ENCODE data around the gene VSNL1.
"Not testable (repeated sequence)": the region's sequence is repeated elsewhere in the genome, so short reads cannot be mapped to it uniquely, and the experiment has no call there.

Gene VSNL1

GRCh38 chr2:17555150-17555549, 14.7 kb downstream of the VSNL1 start:
- H3K4me1 ChIP-seq, result no peaks in the 10 kb centered on the region
- no peak overlapping the region for H3K4me2 ChIP-seq (ENCODE audit: low read length)
- H3K79me2 ChIP-seq, result no peaks in the 10 kb centered on the region
- no peaks in the 10 kb centered on the region for H3K9me3 ChIP-seq (ENCODE audit: control insufficient read depth, low read length)
- H3K27me3 ChIP-seq (ENCODE audit: control insufficient read depth, insufficient read depth, low read length), result no peaks in the 10 kb centered on the region
- no peak for TF ChIP-seq CTCF (IDR thresholded peaks at IDR 0.05)
- no peak overlapping the region for H3K27ac ChIP-seq
- H3K9ac ChIP-seq, result no peak overlapping the region
- H3K4me3 ChIP-seq (ENCODE audit: low read depth, low read length), result no peak overlapping the region
- H2AFZ ChIP-seq, result no peak overlapping the region
- no peaks in the 10 kb centered on the region for H3K36me3 ChIP-seq (ENCODE audit: control insufficient read depth, insufficient read depth, low read length)

GRCh38 chr2:17557596-17557995, 17.1 kb downstream of the VSNL1 start:
- Histone ChIP-seq H3K4me3 (ENCODE audit: low read depth, low read length) (no peak overlapping the region), H3K4me1 (no peaks in the 10 kb centered on the region), H3K27ac (no peak overlapping the region), H3K4me2 (ENCODE audit: low read length) (no peak overlapping the region), H2AFZ (no peak overlapping the region), H3K9me3 (ENCODE audit: control insufficient read depth, low read length) (no peaks in the 10 kb centered on the region), H3K36me3 (ENCODE audit: control insufficient read depth, insufficient read depth, low read length) (no peaks in the 10 kb centered on the region), H3K79me2 (no peaks in the 10 kb centered on the region), H3K9ac (no peak overlapping the region), H3K27me3 (ENCODE audit: control insufficient read depth, insufficient read depth, low read length) (no peaks in the 10 kb centered on the region)
- no peak for TF ChIP-seq CTCF (IDR thresholded peaks at IDR 0.05)

- H3K4me2 ChIP-seq (ENCODE audit: low read length), result no peak overlapping the region
- H3K4me1 ChIP-seq, result no peaks in the 10 kb centered on the region
- no peaks in the 10 kb centered on the region for H3K36me3 ChIP-seq (ENCODE audit: control insufficient read depth, insufficient read depth, low read length)
- no peak overlapping the region for H2AFZ ChIP-seq
- H3K79me2 ChIP-seq, result no peaks in the 10 kb centered on the region
- no peak overlapping the region for H3K27ac ChIP-seq
- no peak for TF ChIP-seq CTCF (IDR thresholded peaks at IDR 0.05)
- H3K27me3 ChIP-seq (ENCODE audit: control insufficient read depth, insufficient read depth, low read length), result no peaks in the 10 kb centered on the region
- no peak overlapping the region for H3K9ac ChIP-seq
- H3K4me3 ChIP-seq (ENCODE audit: low read depth, low read length), result no peak overlapping the region
- H3K9me3 ChIP-seq (ENCODE audit: control insufficient read depth, low read length), result no peaks in the 10 kb centered on the region
Measured at GRCh38 chr2:17558053-17558452, 17.6 kb downstream of the VSNL1 start.

- Histone ChIP-seq H3K4me1 (no peaks in the 10 kb centered on the region), H2AFZ (no peak overlapping the region), H3K9me3 (ENCODE audit: control insufficient read depth, low read length) (no peaks in the 10 kb centered on the region), H3K4me2 (ENCODE audit: low read length) (no peak overlapping the region), H3K9ac (no peak overlapping the region), H3K27ac (no peak overlapping the region), H3K4me3 (ENCODE audit: low read depth, low read length) (no peak overlapping the region), H3K36me3 (ENCODE audit: control insufficient read depth, insufficient read depth, low read length) (no peaks in the 10 kb centered on the region), H3K79me2 (no peaks in the 10 kb centered on the region), H3K27me3 (ENCODE audit: control insufficient read depth, insufficient read depth, low read length) (no peaks in the 10 kb centered on the region)
- no peak for TF ChIP-seq CTCF (IDR thresholded peaks at IDR 0.05)
Measured at GRCh38 chr2:17558878-17559277, 18.4 kb downstream of the VSNL1 start.

GRCh38 chr2:17565726-17566125, 25.2 kb downstream of the VSNL1 start:
- not testable (repeated sequence) for H3K27me3 ChIP-seq (ENCODE audit: control insufficient read depth, insufficient read depth, low read length); H3K36me3 ChIP-seq (ENCODE audit: control insufficient read depth, insufficient read depth, low read length); H3K9ac ChIP-seq; H3K9me3 ChIP-seq (ENCODE audit: control insufficient read depth, low read length); H3K79me2 ChIP-seq; H3K4me1 ChIP-seq; H3K4me2 ChIP-seq (ENCODE audit: low read length); H2AFZ ChIP-seq; H3K4me3 ChIP-seq (ENCODE audit: low read depth, low read length); H3K27ac ChIP-seq
